ENCODE data around the gene CFAP221.

The CFAP221 gene

GRCh38 chr2:119638246-119638645 lies 94.0 kb downstream of the CFAP221 start:
- 87% methylated on average over 11 of the region's 12 CpGs for WGBS (ENCODE audit: insufficient coverage)
- Histone ChIP-seq H3K27me3 (replicated peaks in 2 of 5; ENCODE audit: control insufficient read depth in 4 of 5, insufficient read depth in 5 of 5, low read length in 4 of 5) (peaks cover 0 to 3% (median 0%) of the 10 kb centered on the region in 5 experiments), H3K4me1 (ENCODE audit: control extremely low read depth in 1 of 4, control insufficient read depth in 4 of 4, insufficient read depth in 4 of 4, low read length in 3 of 4) (no peaks in the 10 kb centered on the region), H3K9me3 (ENCODE audit: control extremely low read depth in 1 of 5, control insufficient read depth in 4 of 5, insufficient read depth in 2 of 5, low read depth in 1 of 5, low read length in 4 of 5) (peaks cover 0 to 4% (median 0%) of the 10 kb centered on the region in 5 experiments), H3K4me3 (ENCODE audit: control insufficient read depth in 1 of 7, extremely low read depth in 1 of 7, insufficient read depth in 4 of 7, low read depth in 2 of 7, low read length in 6 of 7) (no peak overlapping the region), H3K36me3 (ENCODE audit: control insufficient read depth in 4 of 4, insufficient read depth in 4 of 4, low read length in 3 of 4) (no peaks in the 10 kb centered on the region), H3K27ac (ENCODE audit: insufficient read depth in 1 of 2, low read depth in 1 of 2, low read length in 2 of 2, poor library complexity in 1 of 2, severe bottlenecking in 2 of 2) (no peak overlapping the region)
- CTCF ChIA-PET: interaction anchor here (0.6 to 2.0 kb wide), 3 partner anchors 10 to 1385 kb away, joined by 3 to 5 read pairs (median 3); no protein-coding TSS in a partner anchor
- POLR2A ChIA-PET: no interaction called here
- no peak for DNase-seq

DNA sequence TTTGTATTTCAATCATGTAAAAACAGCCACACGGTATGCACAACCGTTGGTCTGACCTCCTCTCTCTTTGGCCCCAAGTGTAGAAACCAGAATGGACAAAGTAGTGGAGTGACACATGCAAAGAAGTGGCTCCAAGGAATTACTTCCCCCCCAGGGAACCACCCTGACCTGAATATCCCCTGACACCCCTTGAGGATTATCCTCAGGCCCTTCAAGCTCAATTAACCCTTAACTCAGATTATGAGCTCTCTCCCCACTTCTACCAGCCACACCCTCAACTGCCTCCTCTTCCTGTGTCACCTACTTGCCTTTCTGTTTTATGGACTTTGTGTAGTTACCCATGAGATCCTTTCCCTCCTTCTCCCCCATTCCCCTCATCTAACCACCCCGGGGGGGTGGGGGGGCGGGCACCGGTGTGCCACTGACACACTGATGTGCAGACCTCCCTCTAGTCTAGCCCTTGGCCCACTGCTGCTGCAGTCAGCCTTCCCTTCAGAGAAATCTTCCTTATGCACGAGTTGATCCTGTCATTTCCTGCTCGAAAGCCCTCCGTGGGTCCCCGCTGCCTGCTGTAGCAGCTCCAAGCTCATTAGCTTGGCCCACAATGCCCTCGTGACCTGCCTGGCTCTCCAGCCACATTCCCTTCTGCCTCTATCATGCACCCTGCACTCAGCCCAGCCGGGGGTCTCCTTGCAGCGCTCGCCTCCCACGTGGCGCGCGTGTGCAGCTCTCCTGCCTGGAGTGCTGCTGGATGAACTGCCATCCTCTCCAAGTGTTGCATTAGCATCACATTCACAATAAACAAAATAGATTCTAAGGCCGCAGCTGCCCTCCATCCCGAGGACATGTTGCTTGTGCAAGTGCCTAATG lies 94.7 kb downstream of the CFAP221 start:
- H3K4me3 ChIP-seq (ENCODE audit: control insufficient read depth in 1 of 7, extremely low read depth in 1 of 7, insufficient read depth in 4 of 7, low read depth in 2 of 7, low read length in 6 of 7): no peak overlapping the region
- WGBS (ENCODE audit: insufficient coverage): 69% methylated on average over 18 of the region's 19 CpGs
- POLR2A ChIA-PET: no interaction called here

GRCh38 chr2:119641562-119642258 lies 97.5 kb downstream of the CFAP221 start:
- Histone ChIP-seq H3K27ac (ENCODE audit: insufficient read depth in 1 of 2, low read depth in 1 of 2, low read length in 2 of 2, poor library complexity in 1 of 2, severe bottlenecking in 2 of 2) (no peak overlapping the region), H3K4me1 (ENCODE audit: control extremely low read depth in 1 of 4, control insufficient read depth in 4 of 4, insufficient read depth in 4 of 4, low read length in 3 of 4) (peaks cover 0 to 6% (median 0%) of the 10 kb centered on the region in 4 experiments), H3K9me3 (ENCODE audit: control extremely low read depth in 1 of 5, control insufficient read depth in 4 of 5, insufficient read depth in 2 of 5, low read depth in 1 of 5, low read length in 4 of 5) (no peaks in the 10 kb centered on the region), H3K4me3 (ENCODE audit: control insufficient read depth in 1 of 7, extremely low read depth in 1 of 7, insufficient read depth in 4 of 7, low read depth in 2 of 7, low read length in 6 of 7) (no peak overlapping the region), H3K27me3 (replicated peaks in 2 of 5; ENCODE audit: control insufficient read depth in 4 of 5, insufficient read depth in 5 of 5, low read length in 4 of 5) (peaks cover 0 to 3% (median 0%) of the 10 kb centered on the region in 5 experiments), H3K36me3 (ENCODE audit: control insufficient read depth in 4 of 4, insufficient read depth in 4 of 4, low read length in 3 of 4) (no peaks in the 10 kb centered on the region)
- POLR2A ChIA-PET: no interaction called here
- peak; percentile 63 to 82 (median 78) for DNase-seq
- WGBS (ENCODE audit: insufficient coverage): 12% methylated on average over 9 of the region's 17 CpGs
- CTCF ChIA-PET: interaction anchor here (0.7 to 12.5 kb wide), 13 partner anchors 9 to 1039 kb away, joined by 3 to 148 read pairs (median 4); no protein-coding TSS in a partner anchor

More for the DNA sequence above, 94.7 kb downstream of the CFAP221 start:
- no peak for DNase-seq
- peaks cover 0 to 3% (median 0%) of the 10 kb centered on the region in 5 experiments for H3K27me3 ChIP-seq (replicated peaks in 2 of 5; ENCODE audit: control insufficient read depth in 4 of 5, insufficient read depth in 5 of 5, low read length in 4 of 5)
- CTCF ChIA-PET: interaction anchor here (1.0 to 3.5 kb wide), 4 partner anchors 10 to 538 kb away, joined by 3 to 11 read pairs (median 4); no protein-coding TSS in a partner anchor
- no peaks in the 10 kb centered on the region for H3K4me1 ChIP-seq (ENCODE audit: control extremely low read depth in 1 of 4, control insufficient read depth in 4 of 4, insufficient read depth in 4 of 4, low read length in 3 of 4)
- H3K36me3 ChIP-seq (ENCODE audit: control insufficient read depth in 4 of 4, insufficient read depth in 4 of 4, low read length in 3 of 4): no peaks in the 10 kb centered on the region
- H3K27ac ChIP-seq (ENCODE audit: insufficient read depth in 1 of 2, low read depth in 1 of 2, low read length in 2 of 2, poor library complexity in 1 of 2, severe bottlenecking in 2 of 2): no peak overlapping the region
- peaks cover 0 to 4% (median 0%) of the 10 kb centered on the region in 5 experiments for H3K9me3 ChIP-seq (ENCODE audit: control extremely low read depth in 1 of 5, control insufficient read depth in 4 of 5, insufficient read depth in 2 of 5, low read depth in 1 of 5, low read length in 4 of 5)

- no peak for DNase-seq
- peaks cover 0 to 8% (median 4%) of the 10 kb centered on the region in 4 experiments for H3K4me1 ChIP-seq (ENCODE audit: control extremely low read depth in 1 of 4, control insufficient read depth in 4 of 4, insufficient read depth in 4 of 4, low read length in 3 of 4)
- H3K27ac ChIP-seq (ENCODE audit: insufficient read depth in 1 of 2, low read depth in 1 of 2, low read length in 2 of 2, poor library complexity in 1 of 2, severe bottlenecking in 2 of 2): no peak overlapping the region
- peaks cover 0 to 1% (median 0%) of the 10 kb centered on the region in 5 experiments for H3K9me3 ChIP-seq (ENCODE audit: control extremely low read depth in 1 of 5, control insufficient read depth in 4 of 5, insufficient read depth in 2 of 5, low read depth in 1 of 5, low read length in 4 of 5)
- no peaks in the 10 kb centered on the region for H3K36me3 ChIP-seq (ENCODE audit: control insufficient read depth in 4 of 4, insufficient read depth in 4 of 4, low read length in 3 of 4)
- ChIA-PET CTCF (interaction anchor here (12.5 kb wide), 1 partner anchor 15 kb away, joined by 148 read pairs; no protein-coding TSS in a partner anchor), POLR2A (no interaction called here)
- H3K27me3 ChIP-seq (replicated peaks in 2 of 5; ENCODE audit: control insufficient read depth in 4 of 5, insufficient read depth in 5 of 5, low read length in 4 of 5): peaks cover 0 to 3% (median 0%) of the 10 kb centered on the region in 5 experiments
- no peak overlapping the region for H3K4me3 ChIP-seq (ENCODE audit: control insufficient read depth in 1 of 7, extremely low read depth in 1 of 7, insufficient read depth in 4 of 7, low read depth in 2 of 7, low read length in 6 of 7)
- WGBS (ENCODE audit: insufficient coverage): no CpG with 5 or more reads among the region's 3 CpGs
These were observed 99.9 kb downstream of the CFAP221 start for GRCh38 chr2:119644186-119644585.

DNA sequence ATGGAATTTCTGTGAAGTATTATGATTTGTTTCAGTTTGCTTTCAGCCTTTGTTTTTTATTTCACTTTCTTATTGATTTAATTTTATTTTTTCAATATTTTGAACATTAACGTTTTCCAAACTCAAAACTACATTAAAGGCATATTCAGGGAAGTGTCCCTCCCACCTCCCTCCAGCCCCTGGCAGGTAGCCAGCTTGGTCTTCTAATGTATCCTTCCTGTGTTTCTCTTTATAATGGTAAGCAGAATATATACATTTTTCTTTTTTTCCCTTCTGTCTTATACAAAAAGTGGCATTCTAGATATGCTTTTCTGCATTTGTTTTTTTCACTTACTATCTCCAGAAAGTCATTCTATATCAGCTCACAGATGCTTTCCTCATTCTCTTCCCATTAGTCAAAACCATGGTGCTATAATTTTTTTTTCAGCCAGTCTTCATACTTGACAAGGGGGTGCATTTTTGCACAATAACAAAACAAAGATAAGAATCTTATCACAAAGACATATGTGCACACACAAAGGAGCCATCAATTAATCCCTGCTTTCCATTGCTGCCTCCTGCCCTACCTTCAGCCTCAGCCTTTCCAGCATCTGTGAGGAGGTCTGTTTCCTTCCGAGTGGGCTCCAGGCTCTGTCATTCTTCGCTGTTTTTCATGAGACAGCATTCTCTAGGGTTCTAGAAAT lies 101.1 kb downstream of the CFAP221 start:
- H3K36me3 ChIP-seq (ENCODE audit: control insufficient read depth in 4 of 4, insufficient read depth in 4 of 4, low read length in 3 of 4): no peaks in the 10 kb centered on the region
- no peak overlapping the region for H3K27ac ChIP-seq (ENCODE audit: insufficient read depth in 1 of 2, low read depth in 1 of 2, low read length in 2 of 2, poor library complexity in 1 of 2, severe bottlenecking in 2 of 2)
- peaks cover 0 to 1% (median 0%) of the 10 kb centered on the region in 5 experiments for H3K27me3 ChIP-seq (replicated peaks in 2 of 5; ENCODE audit: control insufficient read depth in 4 of 5, insufficient read depth in 5 of 5, low read length in 4 of 5)
- peaks cover 0 to 7% (median 6%) of the 10 kb centered on the region in 5 experiments for H3K9me3 ChIP-seq (ENCODE audit: control extremely low read depth in 1 of 5, control insufficient read depth in 4 of 5, insufficient read depth in 2 of 5, low read depth in 1 of 5, low read length in 4 of 5)
- H3K4me1 ChIP-seq (ENCODE audit: control extremely low read depth in 1 of 4, control insufficient read depth in 4 of 4, insufficient read depth in 4 of 4, low read length in 3 of 4): peaks cover 0 to 8% (median 4%) of the 10 kb centered on the region in 4 experiments
- WGBS (ENCODE audit: insufficient coverage): 29% methylated on average over 1 of the region's 3 CpGs
- POLR2A ChIA-PET: no interaction called here
- DNase-seq: peak in 1 of 3 donors; percentile 11
- no peak overlapping the region for H3K4me3 ChIP-seq (ENCODE audit: control insufficient read depth in 1 of 7, extremely low read depth in 1 of 7, insufficient read depth in 4 of 7, low read depth in 2 of 7, low read length in 6 of 7)
- CTCF ChIA-PET: interaction anchor here (1.0 to 12.5 kb wide), 2 partner anchors 14 to 669 kb away, joined by 3 to 148 read pairs; no protein-coding TSS in a partner anchor

DNA sequence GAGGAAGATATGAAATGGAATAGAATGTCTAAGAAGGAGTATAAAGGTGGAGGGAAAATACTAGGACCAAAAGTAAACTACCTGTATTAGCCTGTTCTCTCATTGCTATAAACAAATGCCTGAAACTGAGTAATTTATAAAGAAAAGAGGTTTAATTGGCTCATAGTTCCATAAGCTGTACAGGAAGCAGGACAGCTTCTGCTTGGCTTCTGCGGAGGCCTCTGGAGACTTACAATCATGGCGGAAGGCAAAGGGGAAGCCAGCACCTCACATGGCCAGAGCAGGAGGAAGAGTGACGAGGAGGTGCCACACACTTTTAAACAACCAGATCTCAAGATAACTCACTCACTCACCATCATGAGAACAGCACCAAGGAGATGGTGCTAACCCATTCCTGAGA lies 101.9 kb downstream of the CFAP221 start:
- WGBS (ENCODE audit: insufficient coverage): no CpG with 5 or more reads among the region's 3 CpGs
- no peak for DNase-seq
- H3K27me3 ChIP-seq (replicated peaks in 2 of 5; ENCODE audit: control insufficient read depth in 4 of 5, insufficient read depth in 5 of 5, low read length in 4 of 5): no peaks in the 10 kb centered on the region
- H3K27ac ChIP-seq (ENCODE audit: insufficient read depth in 1 of 2, low read depth in 1 of 2, low read length in 2 of 2, poor library complexity in 1 of 2, severe bottlenecking in 2 of 2): no peak overlapping the region
- H3K4me3 ChIP-seq (ENCODE audit: control insufficient read depth in 1 of 7, extremely low read depth in 1 of 7, insufficient read depth in 4 of 7, low read depth in 2 of 7, low read length in 6 of 7): no peak overlapping the region
- no peaks in the 10 kb centered on the region for H3K36me3 ChIP-seq (ENCODE audit: control insufficient read depth in 4 of 4, insufficient read depth in 4 of 4, low read length in 3 of 4)
- ChIA-PET POLR2A (no interaction called here), CTCF (interaction anchor here (0.6 to 12.5 kb wide), 5 partner anchors 13 to 668 kb away, joined by 3 to 148 read pairs (median 3); no protein-coding TSS in a partner anchor)
- peaks cover 0 to 7% (median 6%) of the 10 kb centered on the region in 5 experiments for H3K9me3 ChIP-seq (ENCODE audit: control extremely low read depth in 1 of 5, control insufficient read depth in 4 of 5, insufficient read depth in 2 of 5, low read depth in 1 of 5, low read length in 4 of 5)
- H3K4me1 ChIP-seq (ENCODE audit: control extremely low read depth in 1 of 4, control insufficient read depth in 4 of 4, insufficient read depth in 4 of 4, low read length in 3 of 4): peaks cover 0 to 8% (median 4%) of the 10 kb centered on the region in 4 experiments
